ENCODE measurements around the gene MBP.

MBP gene

DNA sequence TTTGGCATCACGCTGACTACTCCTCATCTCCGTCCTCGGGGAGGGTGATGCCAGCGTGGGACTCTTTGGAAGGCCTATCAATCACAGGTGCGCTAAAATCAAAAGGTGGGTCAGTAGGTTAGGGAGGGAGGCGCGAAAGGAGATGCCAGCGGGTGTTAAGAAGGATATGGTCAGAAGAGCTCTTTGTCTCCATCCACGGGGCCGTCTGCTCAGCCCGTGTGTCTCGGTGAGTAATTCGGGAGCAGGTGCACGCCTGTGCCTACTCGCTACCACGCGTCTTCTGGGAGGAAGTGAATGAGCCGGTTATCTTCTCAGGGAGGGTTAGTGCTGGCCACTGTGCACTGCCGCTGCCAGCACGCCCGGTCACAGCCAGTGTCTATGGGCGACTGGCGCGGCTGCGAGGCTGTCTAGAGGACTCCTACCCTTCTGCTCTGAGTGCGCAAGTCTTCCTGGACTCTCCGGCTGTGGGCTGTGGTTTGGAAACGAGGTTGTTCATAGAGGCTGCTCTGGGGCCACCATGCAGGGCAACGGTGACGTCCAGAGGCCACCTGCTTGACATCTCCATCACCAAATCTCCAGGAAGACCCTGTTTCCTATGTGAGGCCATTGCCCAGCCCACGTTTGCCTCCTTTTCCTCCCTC, 153.4 kb downstream of the MBP start:
- no peak for DNase-seq
- no peak for TF ChIP-seq CTCF (IDR thresholded peaks at IDR 0.05)
- H3K4me3 Mint-ChIP-seq: no peak overlapping the region
- peaks cover 12% of the 10 kb centered on the region for H3K27me3 Mint-ChIP-seq (ENCODE audit: low read depth, poor library complexity)
- no peak overlapping the region for H3K27ac Mint-ChIP-seq
- H3K4me1 Mint-ChIP-seq: peaks cover 64% of the 10 kb centered on the region
- no peaks in the 10 kb centered on the region for H3K9me3 Mint-ChIP-seq
- H3K36me3 Mint-ChIP-seq (ENCODE audit: low read depth): peaks cover 4% of the 10 kb centered on the region

DNA sequence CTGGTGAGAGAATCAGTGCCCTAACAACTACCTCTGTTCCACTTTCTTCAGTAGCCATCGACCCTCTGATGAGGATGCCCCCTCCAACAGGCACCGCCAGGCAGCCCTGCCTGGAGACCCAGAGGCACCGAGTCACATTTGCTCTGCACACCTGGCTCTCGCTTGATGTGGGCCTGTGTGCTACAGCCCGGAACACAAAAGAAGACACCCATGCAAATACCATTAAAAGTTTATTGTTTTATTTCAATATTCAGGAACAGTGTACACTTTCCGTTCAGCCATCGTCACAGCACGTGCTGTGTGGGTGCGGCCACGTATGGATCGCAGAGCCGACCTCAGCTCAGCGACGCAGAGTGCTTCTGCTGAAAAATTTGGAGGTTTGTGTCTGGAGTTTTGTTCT, 154.0 kb downstream of the MBP start:
- Mint-ChIP-seq H3K27me3 (ENCODE audit: low read depth, poor library complexity) (peaks cover 12% of the 10 kb centered on the region), H3K36me3 (ENCODE audit: low read depth) (peaks cover 5% of the 10 kb centered on the region), H3K4me1 (peaks cover 63% of the 10 kb centered on the region), H3K9me3 (no peaks in the 10 kb centered on the region), H3K4me3 (no peak overlapping the region), H3K27ac (peak overlapping the region; percentile 73)
- no peak for DNase-seq
- TF ChIP-seq CTCF (IDR thresholded peaks at IDR 0.05): no peak

- TF ChIP-seq CTCF (IDR thresholded peaks at IDR 0.05): no peak
- peaks cover 55% of the 10 kb centered on the region for H3K4me1 Mint-ChIP-seq
- peaks cover 12% of the 10 kb centered on the region for H3K27me3 Mint-ChIP-seq (ENCODE audit: low read depth, poor library complexity)
Measured at GRCh38 chr18:76977684-76978232, 154.8 kb downstream of the MBP start.

DNA sequence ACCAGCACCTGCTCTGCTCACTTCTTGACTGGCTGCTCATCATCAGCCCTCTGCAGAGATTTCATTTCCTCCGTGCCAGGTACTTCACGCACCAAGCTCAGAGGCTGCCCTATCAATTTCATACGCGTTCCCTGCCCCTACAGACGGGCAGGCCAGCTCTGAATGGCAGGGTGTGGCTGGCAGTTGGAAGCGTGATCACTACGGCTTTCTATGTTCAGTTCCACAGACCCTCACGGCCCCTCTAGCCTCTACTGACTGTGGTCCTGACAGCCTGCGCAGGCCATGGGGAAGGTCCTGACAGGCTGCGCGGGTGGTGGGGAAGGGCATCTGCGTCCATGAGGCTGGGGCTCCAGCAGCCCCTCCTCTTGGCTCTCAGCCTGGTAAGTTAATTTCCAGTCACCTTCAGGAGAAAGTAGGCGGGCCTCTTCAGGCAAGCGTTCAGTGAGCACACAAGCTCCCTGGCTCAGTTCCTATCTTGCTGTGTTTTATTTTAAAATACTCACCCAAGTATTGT, 155.4 kb downstream of the MBP start:
- DNase-seq: no peak
- no peaks in the 10 kb centered on the region for H3K9me3 Mint-ChIP-seq
- peaks cover 54% of the 10 kb centered on the region for H3K4me1 Mint-ChIP-seq
- H3K27me3 Mint-ChIP-seq (ENCODE audit: low read depth, poor library complexity): peaks cover 12% of the 10 kb centered on the region
- peak overlapping the region; percentile 9 for H3K27ac Mint-ChIP-seq
- peaks cover 8% of the 10 kb centered on the region for H3K36me3 Mint-ChIP-seq (ENCODE audit: low read depth)
- TF ChIP-seq CTCF (IDR thresholded peaks at IDR 0.05): no peak
- no peak overlapping the region for H3K4me3 Mint-ChIP-seq

More at GRCh38 chr18:76977684-76978232, 154.8 kb downstream of the MBP start:
- Mint-ChIP-seq H3K4me3 (no peak overlapping the region), H3K36me3 (ENCODE audit: low read depth) (peaks cover 5% of the 10 kb centered on the region), H3K27ac (no peak overlapping the region), H3K9me3 (no peaks in the 10 kb centered on the region)
- DNase-seq: no peak

- DNase-seq: no peak
- peak overlapping the region; percentile 93 for H3K27ac Mint-ChIP-seq
- H3K4me3 Mint-ChIP-seq: no peak overlapping the region
- no peak for TF ChIP-seq CTCF (IDR thresholded peaks at IDR 0.05)
- no peaks in the 10 kb centered on the region for H3K9me3 Mint-ChIP-seq
- peaks cover 18% of the 10 kb centered on the region for H3K36me3 Mint-ChIP-seq (ENCODE audit: low read depth)
- peaks cover 4% of the 10 kb centered on the region for H3K27me3 Mint-ChIP-seq (ENCODE audit: low read depth, poor library complexity)
- peaks cover 55% of the 10 kb centered on the region for H3K4me1 Mint-ChIP-seq
Measured at GRCh38 chr18:76975577-76976110, 156.9 kb downstream of the MBP start.
